GM10266 (cell line): ENCODE measurements around the gene CTF1.
A peak's percentile ranks its signal among the peaks of the same experiment; 100 is the strongest.

ENCODE experiments used
- DNase-seq: peaks from one replicate; pipeline ENCODE4 v3.0.0; 2012; ENCODE audit errors: extremely low spot score
- CTCF ChIP-seq: IDR thresholded peaks from 2 replicates; pipeline ENCODE4 v1.5.1; 2012; ENCODE audit warnings: mild to moderate bottlenecking, low read depth; ENCODE audit not compliant: control insufficient read depth, insufficient read depth; ENCODE audit errors: missing control alignments

Gene CTF1

GRCh38 chr16:30942426-30942806 lies 46.0 kb downstream of the CTF1 start:
- no peak for TF ChIP-seq CTCF
- DNase-seq: no peak

- no peak for TF ChIP-seq CTCF
- no peak for DNase-seq
These were observed 47.9 kb downstream of the CTF1 start for GRCh38 chr16:30944352-30944751.

GRCh38 chr16:30946671-30947540 lies 50.5 kb downstream of the CTF1 start:
- DNase-seq: no peak
- no peak for TF ChIP-seq CTCF

- no peak for DNase-seq
- no peak for TF ChIP-seq CTCF
These were observed 51.1 kb downstream of the CTF1 start for GRCh38 chr16:30947541-30947858.

- TF ChIP-seq CTCF: no peak
- DNase-seq: peak; percentile 51
These were observed 51.6 kb downstream of the CTF1 start for GRCh38 chr16:30947859-30948666.

GRCh38 chr16:30948667-30949649 lies 52.5 kb downstream of the CTF1 start, which contains the start of gene ORAI3:
ORAI3 (plus strand) TSS chr16:30949068; CDS start chr16:30949290, 222 bp downstream.
- TF ChIP-seq CTCF: no peak
- peak; percentile 92 for DNase-seq
